Esophagus mucosa (tissue), 1 donor: ENCODE measurements around the gene MYO5B. TPM values are rescaled to one million over a fixed set of nuclear protein-coding genes. Genes with fewer than 3 reads are reported as not detected.
"Not testable (repeated sequence)": the region's sequence is repeated elsewhere in the genome, so short reads cannot be mapped to it uniquely, and the experiment has no call there.

ENCODE experiments used
- ATAC-seq: fragments of 200-7000 bp; cut with Tn5 transposase; one replicate; pipeline ENCODE4 v1.9.1; 2020
- total RNA-seq: library from RNA; stranded (reverse); gene quantifications from one replicate; pipeline ENCODE4 v1.2.4, GENCODE V29; 2023
- donor health status: DM: yes; HTN: yes; CAD: no.

MYO5B gene
- total RNA-seq, 1 donor from 2014 or later = 29.6 TPM

- ATAC-seq = no peak
These were observed 283.5 kb downstream of the MYO5B start for GRCh38 chr18:49911427-49911826.

DNA sequence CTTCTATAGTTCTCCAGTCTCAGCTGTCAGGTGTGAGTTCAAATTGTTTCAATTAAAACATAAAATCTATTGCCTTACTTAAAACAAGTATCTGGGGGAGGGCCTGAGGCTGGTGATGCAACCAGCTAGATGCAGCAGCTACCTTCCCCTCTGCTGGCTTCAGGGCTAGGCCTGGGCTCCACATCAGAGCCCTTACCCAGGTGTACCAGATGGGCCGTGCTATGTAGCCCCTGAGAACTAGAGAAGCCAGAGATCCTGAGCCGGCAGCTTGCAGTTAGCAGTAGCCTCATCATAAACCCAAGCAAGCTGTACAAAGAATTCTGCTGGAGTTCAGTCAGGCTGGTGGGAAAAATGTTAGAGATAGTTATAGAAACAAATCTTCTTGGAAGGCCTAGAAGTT, 284.0 kb downstream of the MYO5B start:
- no peak for ATAC-seq

GRCh38 chr18:49910019-49910418, 284.9 kb downstream of the MYO5B start:
- no peak for ATAC-seq

DNA sequence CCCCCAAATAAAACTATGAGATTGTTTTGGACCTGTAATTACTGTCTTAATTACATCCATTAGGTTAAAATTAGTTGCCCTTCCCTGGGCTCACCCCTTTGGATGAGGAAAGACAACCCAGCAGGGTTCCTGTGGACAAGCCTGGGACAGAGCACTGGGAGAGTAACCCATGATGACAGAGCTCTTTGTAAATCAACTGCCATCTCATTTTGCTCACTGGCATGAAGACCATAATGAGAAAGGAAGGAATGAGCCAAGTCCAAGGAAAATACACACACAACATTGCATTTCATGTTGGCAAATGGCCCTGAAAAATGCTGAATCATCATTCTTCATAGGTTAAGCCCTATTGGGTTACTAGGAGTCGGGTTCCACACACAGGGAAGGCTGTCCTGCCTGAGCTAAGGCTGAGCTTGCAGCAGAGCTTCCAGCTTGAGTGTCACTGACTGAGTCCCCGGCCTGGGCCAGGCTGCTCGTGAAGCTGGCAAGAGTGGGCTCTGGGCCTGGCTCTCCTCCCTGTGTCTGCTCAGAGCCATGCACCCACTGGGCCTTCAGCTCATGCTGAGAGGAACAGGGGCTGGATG, 287.5 kb downstream of the MYO5B start:
- no peak for ATAC-seq

GRCh38 chr18:49905771-49906170, 289.2 kb downstream of the MYO5B start:
- ATAC-seq = no peak

DNA sequence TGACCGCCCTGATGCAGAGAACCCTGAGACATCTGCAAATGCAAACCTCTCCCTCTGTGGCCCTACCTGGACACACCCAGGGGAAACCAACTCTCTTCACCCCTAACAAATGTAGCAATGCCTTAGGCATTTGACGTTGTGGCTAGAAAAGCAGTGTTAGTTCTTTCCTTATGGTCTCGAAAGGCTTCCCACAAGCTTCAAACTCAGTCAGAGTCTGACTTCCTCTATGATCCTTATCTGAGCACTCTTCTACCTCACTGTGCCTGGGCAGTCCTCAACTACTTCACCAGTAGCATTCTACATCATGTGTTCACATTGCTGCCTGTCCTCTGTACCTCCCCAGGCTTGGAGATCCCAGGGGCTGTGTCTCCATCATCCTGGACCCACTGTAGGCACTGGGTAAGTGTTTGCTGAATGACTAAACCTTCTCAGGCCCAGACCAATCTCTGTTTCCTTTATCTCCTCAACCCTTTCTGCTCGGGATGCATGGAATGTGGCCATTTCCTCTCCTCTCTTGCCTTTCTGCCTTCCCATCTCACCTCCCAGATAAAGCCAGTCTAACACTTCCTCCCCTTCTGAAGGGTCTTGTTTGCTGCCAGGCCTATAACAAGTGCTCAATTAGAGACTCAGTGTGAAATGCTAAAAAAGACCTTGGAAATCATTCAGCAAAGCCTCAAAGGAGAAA, 289.9 kb downstream of the MYO5B start:
- ATAC-seq = no peak

GRCh38 chr18:49901862-49902340, 293.0 kb downstream of the MYO5B start:
- ATAC-seq = no peak

DNA sequence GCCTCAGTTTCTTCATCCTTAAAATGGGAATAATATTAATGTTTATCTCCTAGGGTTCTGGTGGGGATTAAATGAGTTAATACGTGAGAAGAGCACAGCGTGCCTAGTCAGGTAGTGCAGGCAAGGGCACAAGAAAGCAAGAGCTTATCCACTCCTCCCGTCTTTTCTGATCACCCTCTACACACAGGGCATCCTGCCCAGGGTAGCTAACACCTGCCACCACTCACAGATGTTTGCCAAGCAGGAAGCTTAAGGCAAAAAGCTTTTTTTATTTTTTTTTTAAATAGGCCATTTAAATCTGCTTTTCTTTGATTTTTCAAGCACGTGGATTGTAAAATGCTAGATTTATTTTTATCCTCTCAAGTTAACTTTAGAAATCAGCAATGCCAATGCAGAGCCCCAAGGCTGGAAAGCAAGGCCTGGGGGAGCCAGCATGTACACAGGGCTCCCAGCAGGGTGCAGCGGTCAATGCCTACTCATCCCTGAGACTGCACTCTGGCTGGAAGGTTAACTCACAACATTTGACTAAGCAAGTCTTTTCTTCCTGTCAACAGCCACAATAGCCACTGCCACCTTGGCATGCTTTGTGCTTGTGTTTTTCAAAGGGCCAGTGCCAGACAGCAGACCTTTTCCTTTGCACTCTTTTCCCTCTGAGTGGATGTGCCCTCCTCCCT, 295.2 kb downstream of the MYO5B start:
- no peak for ATAC-seq

DNA sequence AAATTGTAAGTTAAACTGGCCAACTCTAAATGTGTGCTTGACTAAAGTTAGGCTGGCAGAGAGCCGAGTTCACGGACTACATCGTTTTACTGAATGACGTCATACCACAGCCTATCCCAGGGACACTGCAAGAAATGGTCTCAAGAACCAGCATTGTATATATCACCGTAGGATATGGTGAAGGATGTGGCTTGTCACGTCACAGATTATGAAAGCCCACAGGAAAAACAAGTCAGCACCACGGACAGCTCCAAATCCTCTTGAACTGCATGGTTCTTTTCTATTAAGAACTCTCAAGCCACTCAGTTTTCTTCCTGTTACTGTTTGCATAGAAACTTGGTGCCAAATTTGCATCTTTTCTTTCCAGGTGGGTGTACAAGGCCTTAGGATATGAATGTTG, 296.5 kb downstream of the MYO5B start:
- ATAC-seq = peak; percentile 9

DNA sequence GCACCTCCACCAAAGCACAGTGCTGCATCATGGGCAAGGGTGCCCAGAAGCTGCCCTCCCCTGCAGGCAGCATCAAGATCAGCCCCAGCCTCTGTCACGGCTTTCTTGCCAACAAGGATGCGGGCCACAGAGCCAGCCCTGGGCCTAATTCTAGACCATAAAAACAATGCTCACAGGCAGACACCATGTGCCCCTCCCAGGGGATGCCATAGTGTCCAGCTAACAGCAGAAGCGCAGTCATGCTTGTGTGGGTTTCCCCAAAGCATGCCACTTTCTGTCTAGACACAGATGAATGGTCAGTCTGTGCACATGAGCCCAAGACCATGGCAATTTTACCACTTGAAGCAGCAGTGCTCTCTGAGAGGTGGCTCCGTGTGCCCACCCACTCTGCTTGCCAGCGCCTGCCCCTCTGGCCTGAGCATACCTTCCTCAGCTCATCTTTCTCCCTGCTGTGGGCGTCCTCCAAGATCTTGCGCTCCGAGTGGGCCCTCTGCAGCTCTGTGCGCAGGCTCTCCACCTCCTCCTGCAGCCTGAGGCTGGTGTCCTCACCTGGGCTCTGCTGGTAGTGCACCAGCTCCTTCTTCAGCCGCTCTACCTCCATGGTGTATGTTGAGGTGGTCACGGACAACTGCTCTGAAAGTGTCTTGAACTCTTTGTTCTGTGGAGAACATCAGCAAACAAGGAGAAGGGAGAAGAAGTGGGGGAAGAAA, 300.3 kb downstream of the MYO5B start:
- ATAC-seq = no peak

DNA sequence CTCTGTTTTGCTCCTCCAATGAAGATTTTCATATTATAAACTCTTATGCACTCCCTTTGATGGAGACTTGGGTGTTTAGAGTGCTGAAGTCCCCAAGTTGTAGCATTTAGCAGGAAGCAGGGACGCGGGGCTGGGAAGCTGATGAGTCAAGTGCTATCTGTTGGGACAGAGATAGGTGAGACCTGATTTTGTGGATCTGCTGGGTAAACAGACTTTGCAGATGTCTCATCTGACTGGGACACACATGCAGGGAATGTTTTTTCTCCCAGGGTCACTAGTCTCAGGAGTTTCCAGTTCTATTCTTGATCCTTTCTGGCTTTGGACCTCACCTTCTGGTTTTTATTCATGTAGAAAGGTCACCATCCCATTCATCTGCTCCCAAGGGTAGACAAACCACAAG, 301.9 kb downstream of the MYO5B start:
- no peak for ATAC-seq

DNA sequence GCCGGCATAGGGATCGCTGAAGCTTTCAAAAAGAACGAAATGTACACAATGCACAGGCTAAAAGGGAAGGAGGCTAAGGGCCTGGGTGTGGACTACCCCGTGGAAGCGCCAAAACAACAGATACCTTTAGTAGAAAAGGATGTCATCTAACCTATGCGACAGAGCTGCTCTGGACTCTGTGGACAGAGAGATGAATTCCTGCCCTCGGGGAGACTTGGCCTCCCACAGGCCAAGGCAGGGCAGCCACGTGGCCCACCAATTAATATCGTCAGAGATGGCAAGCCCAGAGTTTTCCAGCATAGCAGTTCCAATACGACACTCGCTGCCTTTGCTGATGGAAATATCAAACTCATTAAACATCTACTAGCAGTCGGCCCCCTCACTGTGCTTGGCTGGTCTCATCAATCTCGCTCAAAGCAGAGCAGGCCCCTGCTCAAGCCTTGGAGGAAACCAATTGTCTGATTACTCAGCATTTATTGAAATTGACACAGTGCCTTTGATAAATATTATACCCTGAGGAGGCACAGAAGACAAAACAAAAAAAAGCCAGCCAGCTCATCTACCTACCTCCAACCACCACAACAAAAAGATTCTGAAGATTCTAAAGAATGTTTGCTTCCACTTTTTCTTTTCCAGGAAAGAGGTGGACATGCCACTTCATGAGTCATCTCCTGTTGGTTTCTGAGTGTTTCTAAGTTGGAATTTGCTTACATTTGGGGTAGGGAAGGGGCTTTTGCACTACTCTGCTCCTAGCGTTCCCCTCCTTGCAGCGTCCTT, 302.6 kb downstream of the MYO5B start:
- ATAC-seq = no peak

DNA sequence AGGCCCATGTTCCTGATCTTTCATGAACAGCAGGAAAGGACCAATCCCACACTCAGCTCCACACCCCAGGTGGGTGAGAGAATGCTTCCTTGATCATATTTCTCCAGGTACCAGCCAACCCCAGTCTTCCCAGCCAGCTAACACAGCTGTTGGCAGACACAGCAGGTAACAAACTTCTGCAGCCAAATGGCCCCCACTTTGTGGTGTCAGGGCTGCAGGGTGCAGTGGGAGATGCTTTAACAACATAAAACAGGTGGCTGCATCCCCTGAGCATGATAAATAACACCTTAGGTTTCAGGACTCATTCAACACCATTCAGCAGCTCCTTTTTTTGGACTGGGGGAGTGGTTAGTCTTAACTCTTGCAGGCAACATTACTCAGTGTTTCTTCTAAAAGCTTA, 304.9 kb downstream of the MYO5B start:
- ATAC-seq = no peak

DNA sequence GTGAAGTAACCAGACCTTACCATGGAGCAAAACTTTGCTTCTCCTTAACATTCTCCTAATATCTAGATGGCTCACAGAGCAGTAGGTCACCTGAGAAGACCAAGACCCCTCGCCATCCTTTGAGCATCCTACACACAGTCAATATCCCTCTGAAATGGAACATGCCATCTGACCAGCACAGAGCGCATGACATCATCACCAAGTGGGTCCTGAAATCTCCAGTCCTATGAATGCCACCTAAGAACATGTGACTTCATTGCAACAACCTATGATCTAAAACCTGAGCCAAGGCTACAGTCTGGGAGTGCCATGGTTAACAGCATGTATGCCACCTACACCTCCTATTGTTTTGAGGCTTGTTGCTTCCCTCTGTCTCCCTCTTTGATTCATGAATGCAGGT, 305.4 kb downstream of the MYO5B start:
- not testable (repeated sequence) for ATAC-seq

GRCh38 chr18:49886891-49887764, 307.8 kb downstream of the MYO5B start:
- ATAC-seq = peak; percentile 48

GRCh38 chr18:49884959-49885358, 310.0 kb downstream of the MYO5B start:
- ATAC-seq = peak; percentile 89

DNA sequence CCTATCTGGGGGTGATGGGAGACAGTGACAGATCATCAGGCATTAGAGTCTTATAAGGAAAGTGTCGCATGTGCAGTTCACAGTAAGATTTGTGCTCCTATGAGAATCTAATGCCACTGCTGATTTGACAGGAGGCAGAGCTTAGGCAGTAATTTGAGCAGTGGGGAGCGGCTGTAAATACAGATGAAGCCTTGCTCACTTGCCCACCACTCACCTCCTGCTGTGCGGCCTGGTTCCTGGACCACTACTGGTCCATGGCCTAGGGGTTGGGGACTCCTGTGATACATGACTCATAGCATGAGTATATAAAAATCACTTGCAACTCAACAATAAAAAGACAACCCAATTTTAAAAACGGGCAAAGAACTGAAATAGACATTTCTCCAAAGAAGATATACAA, 310.5 kb downstream of the MYO5B start:
- ATAC-seq = no peak

DNA sequence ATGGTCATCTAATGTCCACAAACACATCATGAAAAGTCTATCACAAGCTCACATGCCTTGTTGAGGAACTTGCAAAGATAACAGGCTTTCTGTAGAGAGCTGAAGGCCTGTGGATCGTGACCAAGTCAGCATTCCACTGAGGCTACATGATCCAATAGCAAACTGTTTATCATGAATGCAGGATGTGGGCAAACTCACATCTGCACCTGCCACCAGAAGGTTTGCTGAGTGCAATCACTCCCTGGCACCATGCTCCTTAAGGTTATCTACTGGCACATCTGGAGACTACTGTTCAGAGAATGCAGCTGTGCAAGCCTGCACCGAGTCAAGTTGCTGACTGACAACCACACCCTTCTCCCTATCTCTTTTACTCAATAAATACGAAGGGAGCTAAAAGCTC, 314.3 kb downstream of the MYO5B start:
- ATAC-seq = no peak

DNA sequence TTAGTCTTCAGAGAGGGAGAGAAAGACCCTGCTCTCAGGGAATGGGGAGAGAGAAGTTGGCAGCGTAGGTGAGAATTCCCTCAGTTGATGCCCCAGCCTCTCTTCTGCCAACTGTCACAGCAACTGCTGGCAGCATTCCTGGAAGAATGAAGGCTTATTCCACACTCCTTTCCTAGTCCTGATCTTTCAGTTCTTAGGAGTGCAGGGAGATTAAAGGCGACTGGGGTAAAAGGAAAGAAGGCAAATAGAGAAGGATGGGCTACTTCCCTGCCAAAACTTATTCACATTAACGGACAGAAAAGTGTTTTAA, 315.7 kb downstream of the MYO5B start:
- no peak for ATAC-seq

DNA sequence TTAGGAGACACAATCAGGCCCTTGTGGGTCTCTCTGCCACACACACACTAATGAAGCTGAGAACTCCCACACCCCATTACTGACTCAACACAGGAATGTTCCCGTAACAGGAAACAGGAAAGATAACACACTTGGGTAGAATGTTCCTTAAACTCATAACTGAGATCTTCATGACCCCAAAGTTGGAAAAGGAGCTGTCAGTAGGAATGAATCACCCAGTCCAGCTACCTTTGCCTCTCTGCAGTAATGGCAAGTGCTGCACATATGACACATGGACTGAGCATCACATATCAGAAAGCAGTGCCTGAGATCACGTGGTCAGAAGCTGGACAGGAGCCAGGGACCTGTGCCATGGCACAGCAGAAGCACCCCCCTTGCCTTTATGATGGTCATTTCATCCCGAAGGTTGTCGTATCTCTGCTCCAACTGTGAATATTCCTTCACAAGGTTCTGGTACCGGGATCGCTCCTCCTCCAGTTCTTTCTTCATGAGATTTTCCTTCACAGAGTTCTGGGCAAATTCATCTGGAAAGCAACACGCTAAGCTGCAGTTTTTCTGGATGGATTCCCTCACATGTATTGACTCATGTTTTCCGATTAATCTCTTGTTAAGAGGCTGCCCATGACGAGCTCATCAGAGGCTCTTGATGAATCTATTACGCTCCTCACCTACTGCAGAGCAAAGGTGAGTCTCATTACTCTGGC, 316.2 kb downstream of the MYO5B start:
- ATAC-seq = no peak

GRCh38 chr18:49878015-49878414, 316.9 kb downstream of the MYO5B start:
- no peak for ATAC-seq
